Measurements from ENCODE around the gene SELENOV. TPM values are rescaled to one million over a fixed set of nuclear protein-coding genes. Genes with fewer than 3 reads are reported as not detected.

Gene SELENOV
- total RNA-seq, 2 donors from 2014 or later = not detected

DNA sequence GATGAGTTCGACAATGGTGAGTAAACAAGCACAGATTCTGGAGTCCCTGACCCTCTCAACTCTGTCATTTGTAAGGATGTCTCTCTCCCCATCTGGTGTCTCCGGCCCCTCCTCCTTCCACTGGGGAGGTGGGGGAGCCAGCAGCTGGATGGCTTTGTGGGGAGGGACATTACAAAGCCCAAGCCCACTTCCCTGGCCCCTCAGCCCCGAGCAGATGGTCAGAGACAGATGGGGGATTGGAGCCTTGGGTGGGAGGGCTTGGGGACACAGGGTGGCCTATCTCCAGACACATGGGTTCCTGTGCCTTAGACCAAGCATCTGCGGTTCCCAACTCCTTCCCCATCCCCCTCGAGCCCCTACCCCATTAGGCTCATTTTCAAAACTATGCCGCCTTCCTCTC is 31.8 kb upstream of the SELENOV start:
- Histone ChIP-seq H3K9me3 (no peaks in the 10 kb centered on the region), H3K27me3 (no peaks in the 10 kb centered on the region), H3K4me3 (no peak overlapping the region), H3K27ac (no peak overlapping the region), H3K4me1 (peaks cover 0 to 17% of the 10 kb centered on the region in 2 donors), H3K36me3 (peaks cover 22% of the 10 kb centered on the region)
- no peak for DNase-seq (ENCODE audit: low spot score)
- TF ChIP-seq, protein P1, sequence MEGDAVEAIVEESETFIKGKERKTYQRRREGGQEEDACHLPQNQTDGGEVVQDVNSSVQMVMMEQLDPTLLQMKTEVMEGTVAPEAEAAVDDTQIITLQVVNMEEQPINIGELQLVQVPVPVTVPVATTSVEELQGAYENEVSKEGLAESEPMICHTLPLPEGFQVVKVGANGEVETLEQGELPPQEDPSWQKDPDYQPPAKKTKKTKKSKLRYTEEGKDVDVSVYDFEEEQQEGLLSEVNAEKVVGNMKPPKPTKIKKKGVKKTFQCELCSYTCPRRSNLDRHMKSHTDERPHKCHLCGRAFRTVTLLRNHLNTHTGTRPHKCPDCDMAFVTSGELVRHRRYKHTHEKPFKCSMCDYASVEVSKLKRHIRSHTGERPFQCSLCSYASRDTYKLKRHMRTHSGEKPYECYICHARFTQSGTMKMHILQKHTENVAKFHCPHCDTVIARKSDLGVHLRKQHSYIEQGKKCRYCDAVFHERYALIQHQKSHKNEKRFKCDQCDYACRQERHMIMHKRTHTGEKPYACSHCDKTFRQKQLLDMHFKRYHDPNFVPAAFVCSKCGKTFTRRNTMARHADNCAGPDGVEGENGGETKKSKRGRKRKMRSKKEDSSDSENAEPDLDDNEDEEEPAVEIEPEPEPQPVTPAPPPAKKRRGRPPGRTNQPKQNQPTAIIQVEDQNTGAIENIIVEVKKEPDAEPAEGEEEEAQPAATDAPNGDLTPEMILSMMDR (IDR thresholded peaks at IDR 0.05) = no peak

GRCh38 chr19:39489756-39490155 is 25.2 kb upstream of the SELENOV start:
- Histone ChIP-seq H3K27ac (no peak overlapping the region), H3K9me3 (no peaks in the 10 kb centered on the region), H3K4me1 (no peaks in the 10 kb centered on the region), H3K36me3 (peaks cover 54% of the 10 kb centered on the region), H3K27me3 (no peaks in the 10 kb centered on the region), H3K4me3 (no peak overlapping the region)
- TF ChIP-seq, protein P1 (IDR thresholded peaks at IDR 0.05) = no peak
- no peak for DNase-seq (ENCODE audit: low spot score)

- H3K9me3 ChIP-seq = no peaks in the 10 kb centered on the region
- no peaks in the 10 kb centered on the region for H3K4me1 ChIP-seq
- DNase-seq (ENCODE audit: low spot score) = no peak
- TF ChIP-seq, protein P1 (IDR thresholded peaks at IDR 0.05) = no peak
- H3K36me3 ChIP-seq = peaks cover 41% of the 10 kb centered on the region
- no peak overlapping the region for H3K27ac ChIP-seq
- no peak overlapping the region for H3K4me3 ChIP-seq
- H3K27me3 ChIP-seq = no peaks in the 10 kb centered on the region
Measured at GRCh38 chr19:39492225-39492624, 22.7 kb upstream of the SELENOV start.

- TF ChIP-seq, protein P1 (IDR thresholded peaks at IDR 0.05) = no peak
- Histone ChIP-seq H3K4me1 (peaks cover 0 to 3% of the 10 kb centered on the region in 2 donors), H3K9me3 (no peaks in the 10 kb centered on the region), H3K27ac (no peak overlapping the region), H3K27me3 (no peaks in the 10 kb centered on the region), H3K36me3 (peaks cover 36% of the 10 kb centered on the region), H3K4me3 (no peak overlapping the region)
- DNase-seq (ENCODE audit: low spot score) = no peak
Measured at GRCh38 chr19:39492788-39493187, 22.2 kb upstream of the SELENOV start.

GRCh38 chr19:39494661-39495060 is 20.3 kb upstream of the SELENOV start:
- H3K27ac ChIP-seq = no peak overlapping the region
- H3K4me3 ChIP-seq = no peak overlapping the region
- TF ChIP-seq, protein P1 (IDR thresholded peaks at IDR 0.05) = no peak
- H3K4me1 ChIP-seq = peaks cover 0 to 19% of the 10 kb centered on the region in 2 donors
- no peak for DNase-seq (ENCODE audit: low spot score)
- no peaks in the 10 kb centered on the region for H3K9me3 ChIP-seq
- H3K36me3 ChIP-seq = peaks cover 17% of the 10 kb centered on the region
- H3K27me3 ChIP-seq = peaks cover 4 to 10% of the 10 kb centered on the region in 2 donors

GRCh38 chr19:39496063-39496462 is 18.9 kb upstream of the SELENOV start:
- Histone ChIP-seq H3K9me3 (no peaks in the 10 kb centered on the region), H3K4me1 (peaks cover 0 to 19% of the 10 kb centered on the region in 2 donors), H3K27me3 (peaks cover 4 to 10% of the 10 kb centered on the region in 2 donors), H3K27ac (no peak overlapping the region), H3K4me3 (no peak overlapping the region), H3K36me3 (peaks cover 3% of the 10 kb centered on the region)
- no peak for DNase-seq (ENCODE audit: low spot score)
- TF ChIP-seq, protein P1 (IDR thresholded peaks at IDR 0.05) = no peak
